Body of pancreas (tissue), 4 donors: ENCODE results near the gene CCDC127.

ENCODE experiments used
- POLR2A ChIP-seq, 3 donors: fragments of 450-650 bp; IDR thresholded peaks; one replicate each; pipeline ENCODE4 v1.6.1; 2016; ENCODE audit warnings: antibody characterized with exemption in 3 of 3, mild to moderate bottlenecking in 2 of 3
- TF ChIP-seq, protein P1 (sequence below), 7 experiments: fragments of 450-650 bp in 4 of 7; fragments of 200-600 bp in 3 of 7; sonication (generic) in 3 of 7; IDR thresholded peaks; one replicate each; pipeline ENCODE4 v1.5.1; 2016 to 2019; ENCODE audit warnings: antibody characterized with exemption in 7 of 7

DNA sequence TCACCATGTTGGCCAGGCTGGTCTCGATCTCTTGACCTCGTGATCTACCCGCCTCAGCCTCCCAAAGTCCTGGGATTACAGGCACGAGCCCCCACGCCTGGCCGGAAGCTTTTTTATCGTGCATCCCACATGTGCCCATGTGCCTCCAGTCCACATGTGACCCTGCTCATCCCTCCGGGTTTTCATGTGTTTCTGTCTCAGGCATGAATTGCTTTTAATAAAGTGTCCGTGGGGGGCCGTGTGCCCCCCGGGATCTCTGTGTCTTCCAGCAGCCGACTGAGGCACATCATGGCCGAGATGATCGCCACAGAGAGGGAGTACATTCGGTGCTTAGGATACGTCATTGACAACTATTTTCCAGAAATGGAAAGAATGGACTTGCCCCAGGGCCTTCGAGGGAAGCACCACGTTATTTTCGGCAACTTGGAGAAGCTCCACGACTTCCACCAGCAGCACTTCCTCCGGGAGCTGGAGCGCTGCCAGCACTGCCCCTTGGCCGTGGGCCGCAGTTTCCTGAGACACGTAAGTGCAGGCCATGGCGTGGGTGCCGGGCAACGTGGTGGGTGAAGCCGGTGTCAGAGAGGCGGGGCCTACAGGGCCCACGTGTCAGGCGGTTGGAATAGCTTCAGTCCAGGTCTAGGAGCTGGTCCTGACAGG, 48.8 kb downstream of the CCDC127 start:
- TF ChIP-seq, protein P1, sequence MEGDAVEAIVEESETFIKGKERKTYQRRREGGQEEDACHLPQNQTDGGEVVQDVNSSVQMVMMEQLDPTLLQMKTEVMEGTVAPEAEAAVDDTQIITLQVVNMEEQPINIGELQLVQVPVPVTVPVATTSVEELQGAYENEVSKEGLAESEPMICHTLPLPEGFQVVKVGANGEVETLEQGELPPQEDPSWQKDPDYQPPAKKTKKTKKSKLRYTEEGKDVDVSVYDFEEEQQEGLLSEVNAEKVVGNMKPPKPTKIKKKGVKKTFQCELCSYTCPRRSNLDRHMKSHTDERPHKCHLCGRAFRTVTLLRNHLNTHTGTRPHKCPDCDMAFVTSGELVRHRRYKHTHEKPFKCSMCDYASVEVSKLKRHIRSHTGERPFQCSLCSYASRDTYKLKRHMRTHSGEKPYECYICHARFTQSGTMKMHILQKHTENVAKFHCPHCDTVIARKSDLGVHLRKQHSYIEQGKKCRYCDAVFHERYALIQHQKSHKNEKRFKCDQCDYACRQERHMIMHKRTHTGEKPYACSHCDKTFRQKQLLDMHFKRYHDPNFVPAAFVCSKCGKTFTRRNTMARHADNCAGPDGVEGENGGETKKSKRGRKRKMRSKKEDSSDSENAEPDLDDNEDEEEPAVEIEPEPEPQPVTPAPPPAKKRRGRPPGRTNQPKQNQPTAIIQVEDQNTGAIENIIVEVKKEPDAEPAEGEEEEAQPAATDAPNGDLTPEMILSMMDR (IDR thresholded peaks at IDR 0.05): no peak
- no peak for TF ChIP-seq POLR2A (IDR thresholded peaks at IDR 0.05)
